Measurements from ENCODE around the gene TMEM176B.

The TMEM176B gene

DNA sequence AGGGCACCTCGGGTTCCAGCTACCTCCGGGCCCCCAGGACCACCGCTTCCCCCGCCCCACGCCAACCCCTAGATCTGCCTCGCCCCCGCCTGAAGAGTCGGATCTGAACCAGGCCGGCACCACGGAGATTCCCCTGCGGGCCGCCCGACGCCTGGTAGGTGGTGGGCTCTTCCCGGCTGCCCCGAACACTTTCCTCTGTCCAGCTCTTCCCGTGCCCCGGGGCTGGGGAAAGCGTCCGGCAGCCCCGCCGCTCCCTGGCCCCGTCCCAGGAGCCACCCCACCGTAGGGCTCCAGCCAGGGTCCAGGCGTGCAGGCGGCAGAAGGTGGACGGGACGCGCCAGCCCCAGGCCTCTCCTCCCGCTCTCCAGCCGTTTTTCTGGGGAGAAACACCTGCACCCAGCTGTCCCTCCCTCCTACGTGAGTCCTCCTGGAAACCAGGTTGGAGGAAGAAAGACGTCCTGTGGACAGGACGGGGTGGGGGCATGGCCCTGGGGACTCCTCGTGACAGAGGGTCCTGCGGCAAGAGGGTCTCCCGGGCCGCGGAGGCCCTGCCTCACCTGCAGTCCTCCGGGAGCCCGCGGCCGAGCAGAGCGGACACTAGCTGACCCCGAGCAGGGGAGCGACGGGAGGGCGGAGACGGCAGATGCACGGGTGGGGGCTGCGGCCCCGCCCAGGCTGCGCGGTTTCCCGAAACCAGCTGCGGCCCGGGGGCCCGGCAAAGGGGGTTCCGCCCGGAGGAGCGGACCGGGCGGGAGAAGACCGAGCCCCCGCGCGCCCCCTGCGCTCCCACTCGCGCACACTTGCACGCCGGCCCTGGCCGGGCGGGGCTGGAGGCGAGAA lies at the start of gene TMEM176B:
TMEM176B (minus strand) TSS at position 624 of the 840 bp plus-strand sequence. CDS start 3,795 bp downstream, outside the sequence.
- DNase-seq (ENCODE audit: low read depth in 3 of 3): no peak

DNA sequence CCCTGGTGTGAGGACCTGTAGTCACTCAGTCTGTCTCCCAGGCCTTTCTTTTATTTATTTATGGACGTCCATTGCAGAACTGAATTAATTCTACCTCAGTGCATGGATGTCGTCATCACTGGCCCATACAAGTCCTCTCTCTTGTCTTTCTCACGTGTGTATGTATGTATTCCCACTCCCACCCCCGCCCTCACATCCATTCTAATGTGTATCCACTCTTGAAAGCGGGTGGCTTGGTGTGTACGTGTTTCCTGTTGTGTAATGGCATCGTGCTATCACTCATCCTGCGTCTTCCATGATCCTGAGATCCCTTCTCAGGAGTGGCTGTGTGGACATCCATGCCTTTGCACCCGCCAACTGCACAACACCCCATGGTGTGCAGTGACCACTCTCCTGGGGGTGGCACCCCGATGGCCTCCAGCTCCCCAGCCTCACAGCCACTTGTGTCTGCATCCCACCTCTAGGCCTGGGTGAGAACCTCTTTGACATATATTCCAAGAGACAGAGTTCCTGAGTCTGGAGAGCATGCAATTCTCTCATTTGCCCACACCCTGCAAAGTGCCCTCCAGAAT lies 49.1 kb upstream of the TMEM176B start:
- no peak for DNase-seq (ENCODE audit: low read depth in 3 of 3)

DNA sequence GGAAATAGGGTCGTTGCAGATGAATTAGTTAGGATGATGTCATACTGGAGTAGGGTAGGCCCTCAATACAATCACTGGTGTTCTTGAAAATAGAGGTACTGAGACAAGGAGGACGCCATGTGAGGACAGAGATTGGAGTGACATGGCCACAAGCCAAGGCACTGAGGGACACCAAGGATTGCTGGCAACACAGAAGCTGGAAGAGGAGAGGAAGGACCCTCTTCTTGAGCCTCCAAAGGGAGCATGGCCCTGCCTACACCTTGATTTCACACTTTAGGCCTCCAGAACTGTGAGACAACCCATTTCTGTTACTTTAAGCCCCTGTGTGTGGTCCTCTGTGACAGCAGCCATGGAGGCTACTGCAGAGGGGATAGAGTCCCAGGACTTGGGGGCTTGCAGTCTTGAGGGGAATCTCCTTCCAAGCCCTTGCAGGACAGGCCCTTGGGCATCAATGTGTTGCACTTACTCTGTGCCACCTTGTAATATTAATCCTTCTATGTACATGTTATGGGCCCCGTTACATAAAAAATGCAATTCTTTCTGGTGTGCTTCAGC lies 48.5 kb upstream of the TMEM176B start:
- no peak for DNase-seq (ENCODE audit: low read depth in 3 of 3)

DNA sequence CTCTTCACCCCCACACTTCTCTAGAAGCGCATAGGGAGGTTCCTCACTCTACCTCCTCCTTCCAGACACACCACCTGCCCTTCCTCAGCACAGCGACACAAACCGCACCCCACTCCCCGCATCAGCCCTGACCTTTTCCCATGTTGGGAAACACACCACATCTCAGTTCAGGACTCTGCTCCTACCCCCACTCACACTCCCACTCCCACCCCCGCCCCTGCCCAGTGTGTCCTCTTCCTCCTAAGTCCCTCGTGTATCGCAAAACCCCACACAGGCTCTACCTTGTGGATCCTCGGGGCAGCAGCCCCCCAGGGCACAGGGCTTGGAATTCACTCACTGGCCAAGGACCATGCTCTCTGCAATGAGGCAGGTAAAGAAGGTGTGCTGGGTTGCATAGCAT lies 47.9 kb upstream of the TMEM176B start:
- DNase-seq (ENCODE audit: low read depth in 3 of 3): no peak

DNA sequence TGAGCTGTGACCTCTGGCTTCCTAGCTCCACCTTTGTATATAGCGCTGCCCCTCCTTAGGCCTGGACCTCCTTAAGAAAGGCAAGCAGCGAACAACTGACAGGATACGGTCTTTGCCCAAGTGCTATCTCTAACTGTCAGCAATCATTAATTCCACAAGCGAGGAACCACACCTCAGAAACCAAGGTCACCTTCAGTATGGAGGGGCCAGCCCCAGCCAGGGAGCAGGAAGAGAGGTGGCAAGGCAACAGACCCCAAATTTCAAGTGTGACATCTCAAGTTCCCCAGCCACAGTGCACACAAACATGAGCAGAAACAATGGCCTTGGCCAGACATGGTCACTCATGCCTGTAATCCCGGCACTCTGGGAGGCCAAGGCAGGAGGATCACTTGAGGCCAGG lies 47.4 kb upstream of the TMEM176B start:
- no peak for DNase-seq (ENCODE audit: low read depth in 3 of 3)

DNA sequence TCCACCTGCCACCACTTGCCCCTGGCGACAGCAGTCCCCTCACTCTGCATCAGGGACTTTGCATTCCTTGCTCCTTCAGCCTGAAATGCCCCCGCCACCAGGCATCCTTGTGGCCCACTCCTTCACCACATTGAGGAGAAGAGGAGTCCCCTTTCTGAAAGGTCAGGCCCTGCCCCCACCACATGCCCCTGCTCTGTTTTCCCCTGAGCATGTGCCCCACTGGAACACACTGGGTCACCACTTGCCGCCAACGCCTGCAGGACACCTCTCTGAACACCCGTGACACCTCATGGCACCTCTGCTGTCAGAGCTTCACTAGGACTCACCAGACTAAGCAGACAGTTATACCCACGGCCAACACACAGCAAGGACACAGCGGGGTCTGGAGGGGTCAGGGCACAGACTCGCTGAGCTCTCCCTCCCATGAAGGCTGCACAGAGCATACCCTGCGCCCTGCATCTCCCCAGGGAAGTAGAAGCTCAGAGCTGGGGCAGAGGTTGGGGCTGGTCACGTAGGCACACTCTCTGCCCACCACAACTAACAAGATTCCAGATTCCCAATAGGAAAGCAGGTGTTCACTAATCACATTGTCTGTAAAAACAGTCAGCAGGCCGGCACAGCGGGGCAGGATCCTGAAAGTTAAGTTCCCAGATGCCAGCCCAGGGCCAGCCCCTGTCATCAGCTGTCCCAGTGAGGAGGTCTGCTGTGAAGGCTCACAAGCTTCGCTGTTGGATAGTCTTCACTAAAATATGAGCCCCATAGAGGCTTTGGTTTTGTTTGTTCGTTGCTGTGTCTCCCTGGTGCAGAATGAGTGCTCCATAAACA lies 46.3 kb upstream of the TMEM176B start:
- DNase-seq (ENCODE audit: low read depth in 3 of 3): no peak

DNA sequence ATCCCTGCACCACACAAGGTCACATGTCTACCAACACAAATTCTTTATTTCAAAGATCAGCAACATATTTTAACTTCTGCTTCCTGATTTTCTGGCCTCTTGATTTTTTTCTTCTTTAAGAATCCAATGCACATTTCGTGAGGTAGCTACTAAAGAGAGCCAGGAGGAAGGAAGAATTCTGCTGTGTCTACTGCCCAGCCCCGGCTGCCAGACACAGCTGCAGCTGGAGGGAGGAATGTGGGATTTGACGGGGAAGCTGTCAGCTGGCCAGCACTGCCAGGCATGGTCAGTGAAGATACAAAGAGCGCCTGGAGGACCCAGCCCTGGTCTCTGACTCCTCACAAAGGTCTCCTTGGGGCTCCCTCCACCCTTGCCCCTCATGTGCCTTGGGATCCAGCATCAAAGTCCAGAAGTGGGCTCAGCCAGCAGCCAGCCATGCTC lies 45.3 kb upstream of the TMEM176B start:
- DNase-seq (ENCODE audit: low read depth in 3 of 3): no peak

DNA sequence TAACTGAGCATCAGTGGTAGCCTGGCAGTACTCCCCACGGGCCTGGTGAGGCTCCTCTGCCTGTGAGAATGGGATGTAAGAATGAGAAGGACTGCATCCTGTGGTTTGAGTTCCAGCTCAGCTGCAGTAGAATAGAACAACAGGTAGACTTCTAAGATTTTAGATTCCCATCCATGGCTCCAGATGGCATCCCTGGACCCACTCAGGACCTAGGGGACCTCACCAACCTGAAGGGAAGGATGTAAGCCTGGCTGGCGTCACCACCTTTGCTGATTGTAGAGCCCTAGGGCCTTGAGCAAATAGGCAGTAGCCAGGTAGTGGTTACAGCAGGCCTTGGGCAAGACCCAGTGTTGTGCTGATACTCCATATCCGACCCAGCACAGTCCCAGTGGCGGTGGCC lies 42.6 kb upstream of the TMEM176B start:
- DNase-seq (ENCODE audit: low read depth in 3 of 3): no peak

DNA sequence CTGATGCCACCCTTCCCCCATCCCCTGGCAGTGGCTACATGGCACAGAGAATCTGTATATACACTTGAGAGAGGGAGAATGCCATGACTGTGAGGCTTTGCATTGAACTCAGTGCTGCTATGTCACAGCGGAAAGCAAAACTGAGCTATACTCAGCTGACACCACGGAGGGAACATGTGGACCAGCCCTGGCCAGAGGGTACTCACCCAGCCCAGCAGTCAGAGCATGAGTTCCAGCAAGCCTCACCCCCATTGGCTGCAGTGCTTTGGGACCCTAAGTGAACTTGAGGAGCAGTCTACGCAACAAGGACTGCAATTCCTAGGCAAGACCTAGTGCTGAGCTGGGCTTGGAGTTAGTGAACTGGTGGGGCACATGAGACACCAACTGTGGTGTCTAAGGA lies 41.9 kb upstream of the TMEM176B start:
- no peak for DNase-seq (ENCODE audit: low read depth in 3 of 3)

DNA sequence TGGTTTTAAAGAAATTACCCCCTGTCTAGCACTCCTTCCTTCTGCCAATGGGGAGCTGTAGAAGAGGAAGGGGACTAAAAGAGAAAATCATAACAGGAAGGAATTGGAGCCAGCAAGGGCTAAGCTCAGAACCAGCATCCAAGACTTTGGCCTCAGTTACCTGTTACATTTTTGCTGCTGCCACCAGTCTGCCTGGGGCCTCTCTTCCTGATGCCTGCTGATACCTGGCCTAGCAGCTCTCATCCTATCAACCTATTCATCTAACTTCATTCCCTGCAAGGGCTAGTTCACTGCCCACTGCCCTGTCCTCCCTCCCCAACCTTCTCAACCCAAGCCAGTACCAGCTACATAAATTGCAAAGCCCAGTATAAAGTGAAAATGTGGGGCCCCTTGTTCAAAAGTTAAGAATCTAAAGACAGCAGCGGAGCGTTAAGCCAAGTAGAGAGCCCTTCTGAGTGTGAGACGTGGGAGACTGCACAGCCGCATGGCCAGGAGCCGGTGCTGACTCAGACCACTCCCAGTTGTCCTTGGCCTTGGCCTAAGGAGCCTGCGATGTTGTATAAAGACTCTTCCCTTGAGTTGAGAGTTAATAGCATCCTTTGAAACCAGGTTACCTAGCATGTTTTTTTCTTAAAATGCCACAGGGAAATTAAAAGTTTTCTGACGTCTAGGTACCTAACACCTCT lies 38.9 kb upstream of the TMEM176B start:
- no peak for DNase-seq (ENCODE audit: low read depth in 3 of 3)

DNA sequence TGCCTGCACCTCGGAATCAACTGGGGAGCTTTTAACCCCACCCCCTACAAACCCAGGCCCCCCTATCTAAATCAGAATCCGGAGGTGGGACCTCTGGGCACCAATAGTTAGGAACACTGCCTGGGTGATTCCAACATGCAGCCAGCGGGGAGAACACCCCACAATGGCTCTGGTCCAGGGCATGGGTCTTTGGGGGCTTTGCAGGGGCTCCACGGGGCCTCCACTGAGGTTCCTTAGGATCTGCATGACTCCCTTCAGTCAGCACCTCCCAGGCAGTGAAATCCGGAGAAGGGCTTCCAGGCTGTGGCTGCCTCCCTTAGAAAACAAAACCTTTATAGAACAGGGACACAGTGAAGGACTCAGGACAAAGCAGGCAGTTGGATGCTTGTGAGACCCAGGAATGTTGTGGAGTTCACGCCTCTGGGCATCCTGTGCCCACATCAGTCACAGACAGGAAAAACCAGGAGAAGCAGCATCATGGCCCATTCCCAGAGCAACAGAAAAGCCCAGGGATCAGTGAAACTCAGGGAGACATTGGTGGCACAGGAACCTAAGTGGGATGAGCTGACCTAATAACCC lies 35.6 kb upstream of the TMEM176B start:
- no peak for DNase-seq (ENCODE audit: low read depth in 3 of 3)

DNA sequence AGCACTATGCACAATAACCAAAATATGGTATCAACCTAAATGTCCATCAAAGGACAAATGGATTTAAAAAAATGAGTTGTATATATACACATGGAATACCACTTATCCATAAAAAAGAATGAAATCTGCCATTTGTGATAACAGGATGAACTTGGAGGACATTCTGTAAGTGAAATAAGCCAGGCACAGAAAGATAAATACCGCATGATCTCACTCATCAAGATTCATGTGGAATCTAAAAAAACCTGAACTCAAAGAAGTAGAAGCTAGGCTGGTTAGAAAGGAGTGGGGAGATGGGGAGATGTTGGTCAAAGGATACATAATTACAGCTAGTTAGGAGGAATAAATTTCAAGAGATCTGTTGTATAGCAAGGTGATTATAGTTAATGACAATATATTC lies 34.9 kb upstream of the TMEM176B start:
- DNase-seq (ENCODE audit: low read depth in 3 of 3): no peak

DNA sequence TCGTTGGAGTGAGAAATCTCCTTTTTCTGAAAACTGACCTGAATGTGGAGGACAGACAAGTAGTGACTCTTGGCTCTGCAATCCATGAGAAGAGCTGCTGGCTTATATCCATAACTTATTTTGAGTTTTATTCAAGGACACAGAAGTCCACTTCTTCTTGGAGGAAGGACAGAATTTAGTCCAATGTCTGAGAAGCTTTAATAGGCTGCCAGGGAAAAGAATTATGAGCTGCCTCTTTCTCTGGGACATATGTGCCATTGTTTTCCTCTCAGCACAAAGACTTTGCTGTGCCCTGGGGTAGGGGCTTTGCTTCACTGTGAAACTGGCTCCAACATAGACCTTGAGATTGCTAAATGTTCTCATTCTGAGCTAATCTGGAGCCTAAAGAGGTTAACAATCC lies 31.7 kb upstream of the TMEM176B start:
- DNase-seq (ENCODE audit: low read depth in 3 of 3): no peak

DNA sequence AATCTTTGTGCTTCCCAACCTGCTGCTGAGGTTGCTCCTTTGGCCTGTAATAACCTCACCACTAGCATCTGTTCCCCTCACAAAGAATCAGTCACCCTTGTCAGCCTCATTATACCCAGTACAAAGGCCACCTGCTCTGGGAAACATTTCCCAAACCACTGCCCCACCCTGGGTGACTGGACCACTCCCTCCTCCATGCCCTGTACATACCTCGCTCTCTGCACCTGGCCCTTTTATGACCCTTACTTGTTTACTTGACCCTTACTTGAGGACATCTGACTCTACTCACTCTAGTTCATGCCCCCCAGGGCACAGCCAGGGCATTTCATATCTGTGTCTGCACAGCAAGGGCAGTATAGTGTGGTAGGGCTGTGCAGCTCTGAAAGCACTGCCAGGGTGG lies 30.8 kb upstream of the TMEM176B start:
- DNase-seq (ENCODE audit: low read depth in 3 of 3): no peak

DNA sequence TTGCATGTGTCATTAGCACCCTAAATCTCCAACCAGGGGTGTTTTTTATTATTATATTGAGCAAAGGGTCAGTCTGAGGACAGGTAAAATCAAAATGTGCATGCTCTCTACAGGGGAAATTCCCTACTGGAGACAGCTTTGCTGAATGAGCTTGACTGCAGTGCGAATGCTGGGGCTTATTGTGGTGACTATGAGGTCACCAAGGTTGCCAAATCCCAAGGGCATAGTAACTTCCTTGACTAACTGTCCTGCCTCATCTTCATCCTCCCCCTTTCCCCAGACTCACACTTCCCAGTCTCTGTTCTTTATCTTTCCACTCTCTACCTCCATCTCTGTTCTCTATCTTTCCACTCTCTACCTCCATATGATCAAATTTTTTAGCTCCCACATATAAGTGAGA lies 29.3 kb upstream of the TMEM176B start:
- DNase-seq (ENCODE audit: low read depth in 3 of 3): no peak

DNA sequence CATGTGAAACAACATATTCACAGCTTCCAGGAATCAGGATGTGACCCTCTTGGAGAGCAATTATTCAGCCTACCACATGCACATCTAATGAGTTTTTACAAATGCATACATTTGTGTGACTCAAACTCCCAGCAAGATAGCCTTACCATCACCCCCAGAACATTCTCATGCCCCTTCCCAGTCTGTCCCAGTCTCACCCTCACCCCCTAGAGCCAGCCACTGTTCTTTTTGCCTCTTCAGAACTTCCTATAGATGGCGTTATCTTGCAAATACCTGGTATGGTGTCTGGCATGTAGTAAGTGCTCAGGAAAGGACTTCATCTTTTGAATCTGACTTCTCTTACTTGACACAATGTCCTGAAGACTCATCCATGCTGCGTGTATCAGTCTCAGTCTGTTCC lies 28.2 kb upstream of the TMEM176B start:
- DNase-seq (ENCODE audit: low read depth in 3 of 3): no peak

DNA sequence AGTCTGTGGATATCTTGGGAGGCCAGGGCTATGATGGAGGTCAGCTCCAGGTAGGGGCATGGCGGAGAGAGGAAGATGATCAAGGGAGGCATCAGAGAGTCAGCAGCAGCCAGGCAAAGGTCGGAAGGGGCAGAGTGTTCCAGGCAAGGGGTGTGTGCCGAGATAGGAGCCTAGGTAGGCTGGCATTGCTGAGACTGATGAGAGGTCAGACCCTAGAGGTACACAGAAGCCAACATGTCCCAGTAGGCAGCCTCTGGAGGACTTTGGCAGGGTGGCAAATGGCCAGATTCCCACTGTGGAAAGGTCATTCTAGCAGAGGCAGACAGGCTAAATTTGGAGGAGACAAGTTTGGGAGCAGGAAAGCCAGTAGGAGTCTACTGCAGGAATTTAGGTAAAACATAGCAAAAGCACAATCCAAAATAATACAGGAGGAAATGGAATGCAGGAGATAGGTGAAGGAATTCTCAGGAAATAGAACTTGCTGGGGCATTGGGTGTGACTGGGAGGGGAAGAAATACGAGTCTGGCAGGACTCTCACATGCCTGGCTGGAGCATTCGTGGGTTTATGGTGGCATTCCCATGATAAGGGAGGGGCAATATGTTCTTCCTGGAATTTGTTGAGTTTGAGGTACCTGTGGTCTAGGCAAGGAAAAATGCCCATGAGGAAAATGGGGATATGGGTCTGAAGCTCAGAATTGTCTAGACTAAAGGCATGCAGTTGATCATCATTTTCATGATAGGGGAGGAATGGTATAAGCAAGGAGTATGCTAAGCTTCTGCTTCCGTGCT lies 26.1 kb upstream of the TMEM176B start:
- DNase-seq (ENCODE audit: low read depth in 3 of 3): no peak

DNA sequence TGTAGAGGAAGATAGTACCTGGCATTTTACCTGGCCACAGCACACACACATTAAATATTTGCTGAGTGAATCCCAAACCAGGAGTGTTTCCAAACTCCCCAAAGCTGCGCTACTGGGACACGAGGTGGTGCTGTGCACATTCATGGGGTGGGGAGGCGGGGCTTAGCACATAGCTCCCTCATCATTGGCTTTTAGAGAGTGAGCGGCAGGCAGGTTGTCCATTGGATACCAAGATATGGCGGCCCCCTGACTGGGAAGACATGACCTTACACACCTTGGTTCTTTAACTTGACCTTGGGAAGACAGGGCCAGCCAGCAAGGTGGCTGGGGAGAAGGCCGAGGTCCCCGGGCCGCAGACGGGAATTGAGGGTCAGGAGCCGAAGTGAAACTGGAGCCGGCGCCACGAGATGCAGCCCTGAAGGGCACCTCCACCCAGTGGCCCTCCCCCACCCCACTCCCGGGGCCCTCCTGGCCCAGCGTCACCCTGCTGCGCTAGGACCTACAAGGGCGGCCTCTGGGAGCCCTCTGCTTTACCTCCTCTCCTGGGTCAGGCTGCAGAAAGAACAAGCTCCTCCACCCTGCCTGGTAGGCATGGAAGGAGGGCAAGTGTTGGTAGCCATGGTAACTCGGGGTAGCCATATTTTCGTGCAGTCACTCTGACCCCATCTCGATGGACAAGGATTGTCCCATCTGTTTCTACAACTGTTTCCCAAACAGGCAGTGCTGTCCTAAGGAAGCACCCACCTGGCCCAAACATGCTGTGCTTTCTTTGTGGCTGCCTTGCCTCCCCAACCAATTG lies 24.4 kb upstream of the TMEM176B start:
- DNase-seq (ENCODE audit: low read depth in 3 of 3): no peak

DNA sequence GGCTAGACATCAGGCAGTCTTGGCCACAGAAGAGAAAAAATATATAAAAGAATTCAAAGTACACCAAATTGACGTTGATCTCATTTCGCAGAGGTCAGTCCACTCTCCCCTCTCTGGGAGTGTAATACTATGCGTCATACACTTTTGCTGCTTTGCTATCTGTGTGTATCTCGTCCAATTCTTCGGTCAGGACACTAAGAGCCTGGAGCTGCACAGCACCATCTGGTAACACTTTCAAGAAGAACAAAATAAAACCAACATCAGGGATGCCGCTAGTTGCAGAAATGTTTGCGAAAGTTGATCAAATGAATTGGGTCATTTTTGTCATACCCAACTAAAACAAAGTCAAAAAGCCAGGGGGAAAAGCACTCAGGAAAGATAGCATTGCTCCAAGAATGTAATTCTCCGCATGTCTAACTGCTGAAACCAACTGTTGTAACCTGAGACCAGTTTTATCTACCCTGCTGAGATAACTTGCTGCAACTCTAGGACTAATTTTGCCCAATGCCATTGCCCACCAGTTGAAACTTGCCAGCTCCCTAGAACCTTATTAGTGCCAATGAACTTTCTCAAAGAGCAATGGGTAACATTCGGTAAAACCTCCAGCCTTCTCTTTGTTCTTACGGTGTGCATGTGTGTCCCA lies 23.4 kb upstream of the TMEM176B start:
- DNase-seq (ENCODE audit: low read depth in 3 of 3): no peak

Measured in stimulated activated CD4-positive, alpha-beta T cell treated with anti-CD3 and anti-CD28 coated beads, TNF-alpha, amount 100 ng/mL, for 48 hours (primary cell).